Middle frontal gyrus (tissue), 1 donor: ENCODE data around the gene C17orf50.

Experiments used
- DNase-seq: peaks from one replicate; pipeline ENCODE4 v3.0.0-alpha.2; 2015; ENCODE audit warnings: low spot score; ENCODE audit errors: extremely low spot score

C17orf50 gene

GRCh38 chr17:35786941-35787432 lies 26.3 kb downstream of the C17orf50 start:
- DNase-seq: no peak

- DNase-seq: no peak
Observed at GRCh38 chr17:35788477-35789368, 28.0 kb downstream of the C17orf50 start.

GRCh38 chr17:35790841-35791240 lies 30.2 kb downstream of the C17orf50 start:
- no peak for DNase-seq

DNA sequence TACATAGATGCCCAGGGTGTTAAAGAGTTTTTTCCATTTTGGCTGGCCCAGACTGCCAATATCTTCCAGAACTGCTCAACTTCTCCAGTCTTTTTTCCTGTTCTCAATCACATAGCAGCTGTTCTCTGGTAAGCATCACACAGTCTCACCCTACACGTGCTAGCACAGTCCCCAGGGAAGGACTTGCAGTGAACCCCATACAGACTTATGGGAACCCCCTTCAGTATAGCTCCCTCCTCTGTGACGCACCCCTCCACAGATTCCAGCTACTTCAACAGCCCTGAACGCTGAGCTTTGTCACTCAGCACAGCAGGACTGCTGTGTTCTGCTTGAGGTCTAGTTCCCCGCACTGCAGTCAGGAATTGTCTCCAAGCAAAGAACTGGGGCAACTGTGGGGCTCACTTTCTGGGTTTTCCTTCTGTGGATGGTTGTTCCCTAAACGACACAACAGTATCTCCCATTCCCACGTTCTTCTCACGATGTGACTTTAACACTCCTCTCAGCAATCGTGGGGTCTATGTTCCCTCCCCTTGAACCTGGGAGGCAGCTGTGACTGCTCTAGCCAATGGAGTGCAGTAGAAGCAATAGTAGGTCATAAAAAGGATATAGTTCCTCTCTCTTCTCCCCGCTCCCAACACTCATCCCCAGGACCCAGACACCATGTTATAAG lies 31.1 kb downstream of the C17orf50 start:
- no peak for DNase-seq

GRCh38 chr17:35793257-35793656 lies 32.6 kb downstream of the C17orf50 start:
- DNase-seq: no peak

DNA sequence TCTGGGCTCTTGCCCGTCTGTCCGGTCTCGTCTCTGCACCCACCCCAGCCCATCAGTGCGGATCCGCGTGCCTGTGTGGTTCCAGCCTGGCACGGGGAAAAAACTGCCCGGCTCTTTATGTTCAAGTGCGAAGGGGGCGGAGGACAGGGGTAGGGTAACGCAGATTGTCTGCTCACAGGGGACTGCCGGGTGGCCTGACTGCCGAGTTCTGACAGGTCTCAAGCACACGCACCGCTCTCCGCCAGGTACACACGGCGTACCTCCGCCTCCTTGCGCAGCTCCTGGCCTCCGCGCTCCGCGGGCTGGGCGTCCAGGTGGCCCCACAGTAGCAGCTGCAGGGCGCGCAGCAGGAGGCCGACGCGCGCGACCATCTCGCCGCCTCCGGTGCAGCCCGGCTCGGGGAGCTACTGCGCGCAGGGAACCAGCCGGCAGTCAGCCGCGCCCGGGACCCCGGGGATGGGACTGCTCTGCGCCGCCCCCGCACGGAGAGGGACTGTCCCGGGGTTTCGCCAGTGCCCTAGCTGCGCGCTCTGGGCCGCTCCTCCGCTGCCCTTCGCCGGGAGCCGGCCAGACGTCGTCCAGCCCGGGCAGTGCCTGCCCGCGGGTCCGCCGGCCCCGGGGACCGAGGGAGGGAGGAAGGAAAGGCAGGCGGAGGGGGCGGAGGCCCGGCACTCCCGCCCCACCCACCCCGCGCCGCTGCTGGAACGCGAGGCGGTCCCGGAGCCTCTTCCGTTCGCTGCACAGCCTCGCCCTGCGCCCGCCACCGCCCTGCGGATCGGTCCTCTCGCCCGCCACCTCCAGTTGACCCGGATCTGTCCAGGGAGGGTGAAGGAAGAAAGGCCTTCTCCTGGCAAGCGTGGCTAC lies 34.6 kb downstream of the C17orf50 start, which contains the start of gene MMP28:
Gene MMP28, minus strand, starts transcription at position 635 of the 864 bp plus-strand sequence. Its CDS starts 264 bp downstream, at position 371.
- no peak for DNase-seq

DNA sequence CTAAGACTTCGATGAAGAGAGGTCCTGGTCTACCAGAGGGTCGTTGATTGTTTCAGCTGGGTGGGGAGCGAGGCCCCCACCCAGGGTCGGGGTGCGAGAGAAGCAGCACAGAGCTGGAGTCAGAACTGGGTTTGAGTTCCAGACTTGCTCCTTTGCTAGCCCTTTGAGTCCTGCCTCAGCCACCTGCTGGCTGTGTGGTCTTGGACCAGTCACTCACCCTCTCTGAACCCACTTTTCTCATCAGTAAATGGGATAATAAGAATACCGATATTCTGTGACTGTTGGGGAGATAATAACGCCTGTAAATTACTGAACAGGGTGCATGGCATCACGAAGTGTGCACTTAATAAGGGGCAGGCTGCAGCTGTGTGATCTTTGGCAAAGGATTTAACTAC lies 35.2 kb downstream of the C17orf50 start:
- DNase-seq: no peak

DNA sequence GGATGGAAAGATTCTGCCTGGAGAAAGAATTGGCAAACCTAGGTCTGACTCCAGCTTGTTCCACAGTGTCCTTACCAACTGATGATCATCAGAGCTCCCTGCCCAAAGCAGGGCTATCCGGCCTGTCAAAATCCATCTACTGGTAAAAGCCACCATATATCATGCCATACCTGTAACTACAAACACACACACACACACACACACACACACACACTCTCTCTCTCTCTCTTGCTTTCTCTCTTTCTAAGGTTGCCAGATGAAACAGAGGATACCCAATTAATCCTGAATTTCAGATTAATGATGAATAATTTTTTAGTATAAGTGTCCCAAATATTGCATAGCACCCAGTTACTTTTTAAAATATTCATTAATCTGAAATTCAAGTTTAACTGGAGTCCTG lies 36.3 kb downstream of the C17orf50 start:
- DNase-seq: no peak

DNA sequence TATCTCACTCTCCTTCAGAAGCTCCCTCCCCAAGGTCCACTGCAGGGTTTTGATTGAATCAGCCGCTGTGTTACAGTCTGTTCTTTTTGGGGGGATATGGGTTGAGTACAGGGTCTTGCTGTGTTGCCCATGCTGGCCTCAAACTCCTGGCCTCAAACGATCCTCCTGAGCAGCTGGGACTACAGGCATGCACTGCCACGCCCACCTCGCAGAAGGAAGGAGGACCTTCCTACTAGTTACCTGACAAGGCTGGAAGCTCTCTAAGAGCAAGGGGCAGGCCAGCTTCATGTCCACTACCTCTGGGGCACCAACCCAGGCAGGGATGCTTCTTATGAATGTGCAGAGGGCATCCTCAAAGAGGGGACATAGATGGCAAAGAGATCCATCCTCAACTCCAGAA lies 36.7 kb downstream of the C17orf50 start:
- DNase-seq: no peak

GRCh38 chr17:35797918-35798317 lies 37.2 kb downstream of the C17orf50 start:
- no peak for DNase-seq

DNA sequence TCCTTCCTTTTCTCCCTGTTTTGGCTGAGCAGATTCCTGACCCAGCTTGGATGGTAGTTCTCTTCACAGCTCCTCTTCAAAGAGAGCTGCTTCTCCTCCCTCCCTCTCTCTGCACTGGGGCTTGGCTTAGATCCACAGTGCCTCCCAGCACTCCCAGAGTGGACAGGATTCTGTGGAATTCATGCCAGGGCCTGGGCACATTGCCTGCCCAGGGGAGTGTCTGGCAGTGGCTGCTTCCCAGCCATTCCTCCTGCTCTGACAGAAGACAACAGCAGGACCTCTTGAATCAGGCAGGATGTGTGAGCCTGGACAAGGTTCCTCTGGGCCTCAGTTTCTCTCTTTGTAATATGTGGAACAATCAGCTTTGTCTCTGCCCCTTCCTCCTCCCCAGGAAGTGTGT lies 39.3 kb downstream of the C17orf50 start:
- DNase-seq: peak; percentile 43

GRCh38 chr17:35801583-35802224 lies 41.0 kb downstream of the C17orf50 start:
- no peak for DNase-seq

DNA sequence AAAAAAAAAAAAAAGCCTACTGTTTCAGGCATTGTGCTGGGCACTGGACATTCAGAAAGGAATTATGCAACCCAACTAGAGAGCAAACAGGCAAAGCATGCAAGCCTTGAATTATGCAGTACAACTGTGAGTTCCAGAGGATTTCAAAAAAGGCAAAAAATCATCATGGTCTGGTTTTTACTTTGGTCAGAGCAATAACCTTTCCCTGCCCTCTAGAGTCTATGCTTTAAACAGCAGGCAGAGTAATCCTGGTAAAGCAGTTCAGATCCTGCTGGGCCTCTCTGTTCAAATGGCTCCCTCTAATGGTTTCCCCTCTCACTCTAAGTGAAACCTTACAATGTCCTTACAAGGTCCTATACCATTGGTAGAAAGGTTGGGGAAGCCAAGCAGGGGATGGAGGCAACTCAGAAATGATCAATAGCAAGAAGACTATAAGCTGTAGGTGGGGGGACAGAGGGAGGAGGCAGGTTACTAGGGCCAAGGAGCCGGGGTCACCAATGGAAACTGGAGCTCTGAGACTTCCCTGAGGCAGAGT lies 44.0 kb downstream of the C17orf50 start:
- peak; percentile 53 for DNase-seq

- DNase-seq: no peak
Observed at GRCh38 chr17:35807371-35808144, 46.9 kb downstream of the C17orf50 start.

DNA sequence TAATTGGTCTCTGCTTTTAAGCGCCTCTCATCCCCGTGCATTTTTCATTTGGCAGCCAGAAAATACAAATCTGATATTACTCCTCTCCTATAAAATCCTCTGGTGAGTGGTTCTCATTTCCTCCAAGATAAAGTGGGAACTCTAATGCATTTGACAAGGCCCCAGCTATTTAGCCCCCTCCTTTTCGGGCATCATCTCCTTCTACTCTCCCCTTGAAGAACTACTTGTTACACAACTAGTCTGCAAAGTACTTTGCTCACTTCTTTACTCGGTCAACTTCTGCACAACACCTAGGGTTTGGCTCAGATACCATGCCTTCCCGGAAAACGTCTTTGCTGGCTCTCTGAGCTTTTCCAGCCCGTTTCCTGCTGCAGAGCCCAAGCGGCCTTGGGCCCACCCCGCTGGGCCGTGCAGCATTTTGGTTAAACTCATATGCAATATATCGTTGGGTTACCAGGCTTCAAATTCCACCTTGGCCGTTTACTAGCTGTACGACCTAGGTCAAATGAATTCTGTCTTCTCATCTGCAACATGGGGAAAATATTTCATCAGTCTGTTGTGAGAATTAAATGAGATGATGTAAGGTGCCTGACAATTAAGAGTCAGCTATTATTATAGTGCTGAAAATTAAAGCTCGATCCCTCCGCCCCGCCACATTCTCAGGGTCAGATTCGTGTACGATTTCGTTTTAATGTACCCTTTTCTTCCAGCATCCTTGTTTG lies 47.7 kb downstream of the C17orf50 start:
- DNase-seq: no peak

DNA sequence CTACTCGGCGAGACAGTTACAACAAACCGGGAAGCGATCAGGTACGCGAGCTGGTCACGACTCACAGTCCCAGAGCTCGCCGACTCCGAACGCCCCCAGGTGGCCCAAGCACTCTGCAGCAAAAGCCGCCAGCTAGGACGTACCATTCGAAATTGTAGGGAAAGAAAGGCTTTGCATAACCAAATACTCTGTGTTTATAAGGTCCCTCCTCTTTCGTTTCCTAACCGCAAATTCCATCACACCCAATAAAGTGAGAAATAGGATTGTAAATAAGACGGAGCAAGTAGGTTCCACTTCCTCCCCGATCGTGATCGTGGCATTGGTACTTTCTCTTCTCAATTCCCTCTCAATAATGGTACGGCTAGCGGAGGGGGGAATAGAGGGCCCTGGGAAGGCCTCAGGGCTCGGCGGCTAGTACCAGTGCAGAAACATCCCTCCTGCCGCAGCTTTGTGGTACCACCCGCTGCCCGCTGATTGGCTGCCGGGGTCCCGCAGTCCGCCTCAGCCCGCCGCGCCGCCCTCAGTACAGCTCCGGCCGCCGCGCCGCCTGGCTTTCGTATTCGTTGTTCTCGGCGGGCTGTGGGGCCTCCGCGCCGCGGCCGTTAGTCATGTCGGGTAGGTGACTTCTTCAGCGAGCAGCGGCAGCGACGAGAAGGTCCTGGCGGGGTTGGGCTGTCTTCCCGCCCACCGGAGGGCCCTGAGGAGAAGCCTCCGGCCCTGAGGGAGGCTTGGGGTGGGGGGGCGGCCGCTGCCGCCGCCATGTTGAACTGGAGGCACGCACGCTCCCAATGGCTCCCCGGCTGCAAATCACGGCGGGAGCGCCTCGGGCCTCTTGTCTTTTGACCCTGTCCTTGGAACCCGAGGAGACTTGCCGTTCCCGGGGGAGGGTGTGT lies 48.5 kb downstream of the C17orf50 start, which contains the start of gene TAF15:
Gene TAF15, plus strand, starts transcription at position 523 of the 893 bp plus-strand sequence. Its CDS starts 86 bp downstream, at position 609.
- DNase-seq: peak; percentile 93

GRCh38 chr17:35809855-35810461 lies 49.3 kb downstream of the C17orf50 start:
- DNase-seq: no peak

DNA sequence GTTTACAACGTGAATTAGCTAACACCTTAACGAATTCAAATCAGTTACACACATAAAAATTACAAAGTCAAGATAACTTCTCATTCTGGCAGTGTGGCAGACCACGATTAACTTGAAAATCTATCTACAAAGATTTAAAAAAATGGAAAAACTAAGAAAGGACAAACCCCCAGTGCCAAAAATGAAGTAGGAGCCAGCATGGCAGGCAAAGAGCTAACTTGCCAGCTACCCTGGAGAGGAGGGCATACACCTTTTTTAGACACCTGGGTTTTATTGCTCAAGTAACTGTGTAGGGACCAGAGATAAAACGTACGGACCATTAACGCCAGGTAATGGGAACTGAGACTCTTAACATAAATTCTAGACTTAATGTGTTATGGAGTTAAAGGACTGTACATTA lies 51.1 kb downstream of the C17orf50 start:
- DNase-seq: no peak
